Left lung (tissue), 14 donors: ENCODE data around the gene MEIKIN. TPM values are rescaled to one million over a fixed set of nuclear protein-coding genes. Genes with fewer than 3 reads are reported as not detected.

Source experiments
- ATAC-seq: fragments of 200-7000 bp; cut with Tn5 transposase; one replicate; pipeline ENCODE4 v1.9.1; 2020; ENCODE audit warnings: moderate library complexity
- DNase-seq, 4 donors: peaks; one replicate each; pipeline ENCODE4 v3.0.0-alpha.2; 2013 to 2020
- H3K27ac ChIP-seq, 2 donors: fragments of 200-600 bp; sonication (generic) in 1 of 2; one replicate each; pipeline versions ENCODE4 v1.5.0 to v1.8.0; 2020 to 2021
- H3K27me3 ChIP-seq, 2 donors: fragments of 200-600 bp; sonication (generic) in 1 of 2; one replicate each; pipeline versions ENCODE4 v1.5.0 to v1.8.0; 2020 to 2021
- H3K36me3 ChIP-seq, 2 donors: fragments of 200-600 bp; sonication (generic) in 1 of 2; one replicate each; pipeline versions ENCODE4 v1.5.0 to v1.8.0; 2020 to 2021
- H3K4me1 ChIP-seq, 2 donors: fragments of 200-600 bp; one replicate each; pipeline ENCODE4 v1.8.0; 2021
- H3K4me3 ChIP-seq, 2 donors: fragments of 200-600 bp; sonication (generic) in 1 of 2; one replicate each; pipeline versions ENCODE4 v1.5.0 to v1.8.0; 2020 to 2021; ENCODE audit warnings: mild to moderate bottlenecking in 1 of 2
- H3K9me3 ChIP-seq, 2 donors: fragments of 200-600 bp; sonication (generic) in 1 of 2; one replicate each; pipeline versions ENCODE4 v1.5.0 to v1.8.0; 2020 to 2021
- intact Hi-C, 2 donors: fragments of 100-400 bp; cut with DNase I; formaldehyde crosslinking; loops; one replicate each; pipeline versions ENCODE4 v1.11.2 to v1.14.2; 2022
- long read RNA-seq, 12 donors: library from polyadenylated mRNA in 2 of 12; unstranded in 2 of 12; transcript quantifications; one replicate each; pipeline ENCODE4 v2.0.0 and lab custom pipeline, GENCODE V29; 2019 to 2026
- polyA plus RNA-seq, 6 donors: library from polyadenylated mRNA; unstranded; fragments of 120-200 nt; gene quantifications; one replicate each; pipeline ENCODE4 v1.2.1, GENCODE V29; 2013; ENCODE audit not compliant: insufficient read length in 6 of 6
- total RNA-seq, 2 donors: library from RNA; stranded (reverse); fragmentation: NEBNext Ultra II Directional; extraction: Animal tissue kit (Norgen Biotek cat#: 25700); gene quantifications; one replicate each; pipeline ENCODE4 v1.2.1, GENCODE V29; 2021
- TF ChIP-seq, protein P1 (sequence below), 2 donors: fragments of 200-600 bp; sonication (generic) in 1 of 2; IDR thresholded peaks; one replicate each; pipeline versions ENCODE4 v1.5.0 to v1.8.0; 2021; ENCODE audit warnings: antibody characterized with exemption in 2 of 2
- donor health status: DM: no; HTN: yes; CAD: no.
- donor health status: DM: no; HTN: no; CAD: no.

The MEIKIN gene, protein sequence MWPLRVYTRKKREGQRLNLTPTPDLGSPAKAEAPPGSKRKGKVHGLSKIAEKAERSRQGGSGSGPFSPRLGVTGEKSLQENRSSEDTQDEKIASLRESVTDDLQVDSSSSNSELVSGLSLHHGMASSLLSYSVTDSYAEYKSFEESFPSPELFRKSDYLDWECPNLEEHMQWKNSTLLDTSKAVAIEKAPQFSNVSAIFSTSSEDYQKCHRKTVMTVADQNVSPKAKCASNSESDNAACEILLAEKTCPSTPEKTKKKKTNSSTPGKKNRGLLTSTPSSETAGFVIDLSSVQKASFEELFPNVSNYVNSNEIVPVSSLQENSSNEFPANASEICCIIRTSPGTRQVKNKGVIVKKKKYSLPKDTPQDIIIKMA
- 1 to 10 TPM in 1 of 2 donors, under 1 TPM in 1; 0.85 to 1.5 TPM for total RNA-seq
- under 1 TPM in 1 of 6 donors, not detected in 5; 0.17 TPM for polyA plus RNA-seq
- long read RNA-seq, donor 1: 0 reads
- long read RNA-seq, donor 2: 0 reads
- long read RNA-seq, donor 3: 0 reads
- long read RNA-seq, donor 4: 0 reads
- long read RNA-seq, donor 5: 0 reads
- long read RNA-seq, donor 6: 0 reads
- long read RNA-seq, donor 7: 0 reads
- long read RNA-seq, donor 8: 0 reads
- long read RNA-seq, donor 9: 0 reads
- long read RNA-seq, donor 10, partial matches to known transcripts: 0 of 1 reads
- long read RNA-seq, donor 10, other reads (novel, unspliced or antisense): 1 of 1 reads
- long read RNA-seq, donor 11: 0 reads
- long read RNA-seq, donor 12: 0 reads

DNA sequence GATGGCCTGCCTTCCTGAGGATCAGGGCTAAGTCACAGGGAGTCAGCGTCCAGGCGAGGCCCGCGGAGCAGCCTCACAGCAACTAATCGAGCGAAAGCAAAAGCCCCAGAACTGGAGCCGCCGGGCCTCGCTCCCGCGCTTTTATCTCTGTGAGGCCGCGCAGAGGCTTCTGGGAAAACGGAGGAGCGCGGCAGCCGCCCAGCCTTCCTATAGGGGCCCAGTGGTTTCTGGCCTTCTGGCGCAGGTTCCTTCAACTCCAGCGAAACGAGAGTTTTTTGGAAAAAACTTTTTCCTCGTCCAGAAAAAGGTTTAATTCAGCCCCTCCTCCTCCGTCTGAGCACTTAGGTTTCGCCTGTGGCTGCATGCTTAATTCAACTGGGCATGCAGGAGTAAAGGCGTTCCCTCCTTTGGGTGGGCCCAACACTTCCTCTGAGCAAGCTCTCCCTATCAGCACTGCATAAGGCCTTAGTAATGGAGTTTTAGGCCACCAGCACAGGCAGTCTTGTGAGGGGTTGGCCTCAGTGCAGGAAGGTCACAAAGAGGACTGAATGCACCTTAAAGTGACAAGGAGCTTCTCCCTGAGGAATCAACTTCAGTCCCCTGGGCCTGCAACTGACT, at the start of gene MEIKIN:
TSS of gene MEIKIN (minus strand) at position 113 of the 618 bp plus-strand sequence. CDS start 158 bp downstream, outside the sequence.
- TF ChIP-seq, protein P1, sequence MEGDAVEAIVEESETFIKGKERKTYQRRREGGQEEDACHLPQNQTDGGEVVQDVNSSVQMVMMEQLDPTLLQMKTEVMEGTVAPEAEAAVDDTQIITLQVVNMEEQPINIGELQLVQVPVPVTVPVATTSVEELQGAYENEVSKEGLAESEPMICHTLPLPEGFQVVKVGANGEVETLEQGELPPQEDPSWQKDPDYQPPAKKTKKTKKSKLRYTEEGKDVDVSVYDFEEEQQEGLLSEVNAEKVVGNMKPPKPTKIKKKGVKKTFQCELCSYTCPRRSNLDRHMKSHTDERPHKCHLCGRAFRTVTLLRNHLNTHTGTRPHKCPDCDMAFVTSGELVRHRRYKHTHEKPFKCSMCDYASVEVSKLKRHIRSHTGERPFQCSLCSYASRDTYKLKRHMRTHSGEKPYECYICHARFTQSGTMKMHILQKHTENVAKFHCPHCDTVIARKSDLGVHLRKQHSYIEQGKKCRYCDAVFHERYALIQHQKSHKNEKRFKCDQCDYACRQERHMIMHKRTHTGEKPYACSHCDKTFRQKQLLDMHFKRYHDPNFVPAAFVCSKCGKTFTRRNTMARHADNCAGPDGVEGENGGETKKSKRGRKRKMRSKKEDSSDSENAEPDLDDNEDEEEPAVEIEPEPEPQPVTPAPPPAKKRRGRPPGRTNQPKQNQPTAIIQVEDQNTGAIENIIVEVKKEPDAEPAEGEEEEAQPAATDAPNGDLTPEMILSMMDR (IDR thresholded peaks at IDR 0.05): no peak
- Histone ChIP-seq H3K36me3 (no peaks in the 10 kb centered on the region), H3K9me3 (no peaks in the 10 kb centered on the region), H3K27ac (peak within 1 kb of the TSS in 1 of 2 donors; percentile 43), H3K4me1 (no peaks in the 10 kb centered on the region), H3K27me3 (no peaks in the 10 kb centered on the region), H3K4me3 (no peak within 1 kb of the TSS)
- DNase-seq (no peak), ATAC-seq (no peak)
- intact Hi-C loops: no loop called here

DNA sequence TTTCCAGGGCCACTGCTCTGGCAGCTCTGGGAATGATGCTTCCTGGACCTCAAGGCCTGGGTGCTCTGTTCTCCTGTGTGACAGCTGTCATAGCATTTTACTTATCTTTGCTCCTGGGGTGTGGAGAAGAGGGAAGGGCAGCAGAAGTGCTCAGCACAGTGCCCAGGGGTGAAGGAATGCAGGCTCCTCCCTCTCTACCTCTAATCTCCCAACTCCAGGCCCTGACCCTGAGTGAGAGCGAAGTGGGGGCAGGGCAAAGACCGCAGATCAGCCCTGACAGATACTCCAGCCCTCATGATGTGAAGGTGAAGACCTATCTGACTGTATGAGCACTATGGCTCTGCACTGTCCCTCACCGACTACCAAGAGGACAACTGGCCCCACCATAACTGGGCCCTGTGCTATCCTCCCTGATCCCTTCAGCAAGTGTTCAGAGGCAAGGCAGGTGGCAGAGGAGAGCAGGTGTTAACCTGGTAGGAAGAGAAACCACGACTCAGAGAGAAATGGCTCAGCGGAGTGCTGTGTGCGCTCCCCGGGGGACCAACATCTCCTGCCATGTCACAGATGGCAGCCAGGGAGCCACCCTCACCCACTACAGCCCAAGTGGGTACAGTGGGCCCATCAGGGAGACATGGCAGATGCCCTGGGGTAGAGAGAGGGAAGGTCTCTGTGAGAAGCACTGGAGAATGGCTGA, 49.2 kb upstream of the MEIKIN start:
- Histone ChIP-seq H3K4me1 (no peaks in the 10 kb centered on the region), H3K27me3 (no peaks in the 10 kb centered on the region), H3K27ac (no peak overlapping the region), H3K4me3 (no peak overlapping the region), H3K9me3 (no peaks in the 10 kb centered on the region), H3K36me3 (no peaks in the 10 kb centered on the region)
- ATAC-seq: no peak
- intact Hi-C loops: loop anchor here in 1 of 2 donors (10.0 kb wide), 1 partner anchor 570 kb away; no protein-coding TSS in a partner anchor
- TF ChIP-seq, protein P1 (IDR thresholded peaks at IDR 0.05): no peak
- no peak for DNase-seq

DNA sequence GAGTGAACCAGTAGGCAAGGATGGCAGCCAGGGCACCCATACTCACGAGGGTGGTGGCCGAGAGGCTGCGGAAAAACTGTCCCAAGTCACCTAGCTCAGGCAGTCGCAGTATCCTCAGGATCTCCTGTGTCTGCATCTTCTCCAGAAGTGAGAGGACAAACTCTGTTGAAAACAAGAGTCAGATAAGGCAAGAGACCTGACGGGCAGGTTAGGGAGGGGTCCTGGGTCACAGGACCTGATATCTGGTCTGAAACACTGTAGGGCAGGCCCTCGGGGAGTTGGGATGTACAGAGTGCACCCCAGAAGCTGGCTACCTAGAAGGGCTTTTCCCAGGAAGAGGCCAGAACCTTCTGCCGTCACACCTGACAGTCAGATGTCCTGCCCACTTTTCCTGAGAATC, 48.6 kb upstream of the MEIKIN start:
- TF ChIP-seq, protein P1 (IDR thresholded peaks at IDR 0.05): no peak
- Histone ChIP-seq H3K4me3 (no peak overlapping the region), H3K36me3 (no peaks in the 10 kb centered on the region), H3K4me1 (no peaks in the 10 kb centered on the region), H3K27me3 (no peaks in the 10 kb centered on the region), H3K9me3 (no peaks in the 10 kb centered on the region), H3K27ac (no peak overlapping the region)
- ATAC-seq (no peak), DNase-seq (no peak)
- intact Hi-C loops: loop anchor here in 1 of 2 donors (10.0 kb wide), 1 partner anchor 569 kb away; no protein-coding TSS in a partner anchor

DNA sequence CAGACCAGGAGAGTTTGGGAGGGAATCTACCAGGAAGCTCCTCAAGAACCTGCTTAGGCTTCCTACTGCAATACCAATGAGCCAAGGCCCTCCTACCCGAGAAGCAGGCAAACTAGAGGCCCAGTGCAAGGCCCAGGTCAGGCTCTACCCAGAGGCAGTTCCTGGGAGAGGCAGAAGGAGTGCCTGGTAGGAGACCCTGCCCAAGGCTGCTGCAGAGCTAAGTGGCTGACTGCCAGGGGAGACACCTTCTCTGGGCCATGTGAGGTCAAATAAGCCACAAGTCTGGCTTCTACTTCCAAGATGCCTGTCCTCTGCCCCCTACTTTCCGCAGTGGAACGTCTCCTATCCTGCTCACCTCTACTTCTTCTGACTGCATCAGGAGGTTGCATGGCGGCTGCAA, 48.2 kb upstream of the MEIKIN start:
- H3K27ac ChIP-seq: no peak overlapping the region
- no peak for DNase-seq
- no peak for ATAC-seq
- no peaks in the 10 kb centered on the region for H3K4me1 ChIP-seq
- no peaks in the 10 kb centered on the region for H3K36me3 ChIP-seq
- H3K9me3 ChIP-seq: no peaks in the 10 kb centered on the region
- no peak overlapping the region for H3K4me3 ChIP-seq
- intact Hi-C loops: loop anchor here in 1 of 2 donors (10.0 kb wide), 1 partner anchor 569 kb away; no protein-coding TSS in a partner anchor
- TF ChIP-seq, protein P1 (IDR thresholded peaks at IDR 0.05): no peak
- no peaks in the 10 kb centered on the region for H3K27me3 ChIP-seq
